SK-N-SH treated with all-trans-retinoic acid at 6 μM for 48 hours (cell line): ENCODE results near the gene UBE2U.

Experiments
- ATAC-seq: fragments of 200-7000 bp; cut with Tn5 transposase; 3 replicates; pipeline ENCODE4 v1.9.1; 2020; ENCODE audit warnings: mild to moderate bottlenecking, moderate library complexity
- ARNTL ChIP-seq: fragments of 450-650 bp; formaldehyde crosslinking; IDR thresholded peaks from 2 replicates; pipeline ENCODE4 v1.5.0; 2020; ENCODE audit warnings: low read depth, mild to moderate bottlenecking, moderate library complexity, borderline replicate concordance
- BACH2 ChIP-seq: fragments of 250-450 bp; sonication (Bioruptor Pico); IDR thresholded peaks from 2 replicates; pipeline ENCODE4 v1.9.0; 2021; ENCODE audit warnings: mild to moderate bottlenecking, borderline replicate concordance
- CSDC2 ChIP-seq: fragments of 250-450 bp; sonication (Bioruptor Pico); IDR thresholded peaks from 2 replicates; pipeline ENCODE4 v1.5.0; 2020; ENCODE audit warnings: mild to moderate bottlenecking, moderate library complexity
- GLIS3 ChIP-seq: fragments of 250-450 bp; sonication (Bioruptor Pico); IDR thresholded peaks from 2 replicates; pipeline ENCODE4 v1.5.0; 2020; ENCODE audit warnings: mild to moderate bottlenecking, moderate library complexity
- ISL1 ChIP-seq: fragments of 250-450 bp; sonication (Bioruptor Pico); IDR thresholded peaks from 2 replicates; pipeline ENCODE4 v2.1.2; 2022; ENCODE audit warnings: mild to moderate bottlenecking, moderate library complexity
- OSR1 ChIP-seq: fragments of 250-450 bp; sonication (Bioruptor Pico); IDR thresholded peaks from 2 replicates; pipeline ENCODE4 v1.8.0; 2022; ENCODE audit warnings: moderate library complexity, mild to moderate bottlenecking, inconsistent platforms
- PPARA ChIP-seq: fragments of 250-450 bp; sonication (Bioruptor Pico); IDR thresholded peaks from 2 replicates; pipeline ENCODE4 v1.5.0; 2020; ENCODE audit warnings: mild to moderate bottlenecking, borderline replicate concordance
- RARB ChIP-seq: fragments of 250-450 bp; sonication (Bioruptor Pico); IDR thresholded peaks from 2 replicates; pipeline ENCODE4 v1.8.0; 2021; ENCODE audit warnings: mild to moderate bottlenecking, moderate library complexity
- SNAI2 ChIP-seq: fragments of 250-450 bp; sonication (Bioruptor Pico); IDR thresholded peaks from 2 replicates; pipeline ENCODE4 v1.5.0; 2020; ENCODE audit warnings: mild to moderate bottlenecking, moderate library complexity
- TCF4 ChIP-seq: fragments of 250-450 bp; sonication (Bioruptor Pico); IDR thresholded peaks from 2 replicates; pipeline ENCODE4 v1.8.0; 2021; ENCODE audit warnings: mild to moderate bottlenecking, moderate library complexity, borderline replicate concordance
- TOX ChIP-seq: fragments of 250-450 bp; sonication (Bioruptor Pico); IDR thresholded peaks from 2 replicates; pipeline ENCODE4 v1.8.0; 2021; ENCODE audit warnings: mild to moderate bottlenecking, moderate library complexity, borderline replicate concordance
- ZC3H10 ChIP-seq: fragments of 250-450 bp; sonication (Bioruptor Pico); IDR thresholded peaks from 2 replicates; pipeline ENCODE4 v1.5.1; 2021; ENCODE audit warnings: mild to moderate bottlenecking, moderate library complexity
- ZFP3 ChIP-seq: fragments of 250-450 bp; sonication (Bioruptor Pico); IDR thresholded peaks from 2 replicates; pipeline ENCODE4 v1.5.0; 2020; ENCODE audit warnings: mild to moderate bottlenecking, moderate library complexity
- ZFP30 ChIP-seq: fragments of 450-650 bp; formaldehyde crosslinking; IDR thresholded peaks from 2 replicates; pipeline ENCODE4 v1.5.0; 2022; ENCODE audit warnings: mild to moderate bottlenecking, moderate library complexity
- ZNF70 ChIP-seq: fragments of 450-650 bp; formaldehyde crosslinking; IDR thresholded peaks from 2 replicates; pipeline ENCODE4 v1.5.0; 2020; ENCODE audit warnings: mild to moderate bottlenecking, moderate library complexity
- ZNF8 ChIP-seq: fragments of 450-650 bp; formaldehyde crosslinking; IDR thresholded peaks from 2 replicates; pipeline ENCODE4 v1.5.0; 2020; ENCODE audit warnings: mild to moderate bottlenecking, moderate library complexity
- TF ChIP-seq, protein P1 (sequence below): fragments of 250-450 bp; sonication (Bioruptor Pico); IDR thresholded peaks from 2 replicates; pipeline ENCODE4 v1.5.0; 2020; ENCODE audit warnings: mild to moderate bottlenecking, moderate library complexity
- TF ChIP-seq, protein P2 (sequence below): fragments of 250-450 bp; sonication (Bioruptor Pico); IDR thresholded peaks from 2 replicates; pipeline ENCODE4 v1.5.1; 2020; ENCODE audit warnings: low read depth, mild to moderate bottlenecking, moderate library complexity
- TF ChIP-seq, protein P3 (sequence below): fragments of 250-450 bp; sonication (Bioruptor Pico); IDR thresholded peaks from 2 replicates; pipeline ENCODE4 v1.8.0; 2021; ENCODE audit warnings: low read depth, mild to moderate bottlenecking, moderate library complexity, borderline replicate concordance
- TF ChIP-seq, protein P4 (sequence below): fragments of 250-450 bp; sonication (Bioruptor Pico); IDR thresholded peaks from 2 replicates; pipeline ENCODE4 v1.5.1; 2021; ENCODE audit warnings: mild to moderate bottlenecking, moderate library complexity
- TF ChIP-seq, protein P5 (sequence below): fragments of 250-450 bp; sonication (Bioruptor Pico); IDR thresholded peaks from 2 replicates; pipeline ENCODE4 v1.8.0; 2020; ENCODE audit warnings: mild to moderate bottlenecking, moderate library complexity, borderline replicate concordance

UBE2U gene

DNA sequence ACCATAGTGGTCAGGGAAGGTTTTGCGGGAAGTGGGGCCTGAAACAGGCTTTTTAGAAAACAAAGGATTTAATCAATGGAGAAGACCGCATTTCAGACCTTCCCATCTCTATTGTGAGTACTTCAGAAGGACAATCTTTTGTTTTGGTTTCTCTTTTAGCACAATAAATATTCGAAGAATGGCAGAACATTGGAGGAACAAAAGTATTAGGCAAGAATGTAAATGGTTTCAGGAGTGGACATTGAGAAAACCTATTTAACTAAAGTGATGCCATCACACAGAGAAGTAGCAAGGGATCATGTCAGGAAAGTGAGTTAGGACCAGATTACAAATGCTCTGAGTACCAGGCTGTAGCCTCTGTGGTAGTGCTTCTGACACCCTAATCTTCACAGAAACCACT lies 26.8 kb upstream of the UBE2U start:
- no peak for ATAC-seq
- TF ChIP-seq ZNF70 (no peak), PPARA (no peak), OSR1 (no peak), GLIS3 (CRISPR knock-in tag) (no peak), ZC3H10 (CRISPR knock-in tag) (no peak), ZNF8 (CRISPR knock-in tag) (no peak)

DNA sequence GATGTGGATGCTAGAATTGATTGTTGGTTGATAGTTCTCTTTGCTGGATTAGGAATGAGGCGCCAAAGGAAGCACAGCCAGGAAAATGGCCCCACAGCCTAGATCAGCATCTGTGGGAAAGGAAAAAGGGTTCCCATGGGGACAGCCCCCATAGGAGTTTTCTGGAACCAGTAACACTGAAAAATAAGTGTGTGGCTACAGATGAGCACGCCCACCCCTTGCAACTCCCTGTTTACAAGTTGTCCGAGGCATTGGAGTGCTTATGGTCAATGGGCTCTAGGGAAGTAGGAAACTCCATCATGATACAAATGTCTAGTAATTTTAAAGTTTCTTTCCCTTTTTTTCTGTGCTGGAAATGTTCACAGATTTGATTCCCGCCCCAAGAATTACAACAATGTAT lies 23.8 kb upstream of the UBE2U start:
- TF ChIP-seq GLIS3 (CRISPR knock-in tag) = no peak
- TF ChIP-seq, protein P1, sequence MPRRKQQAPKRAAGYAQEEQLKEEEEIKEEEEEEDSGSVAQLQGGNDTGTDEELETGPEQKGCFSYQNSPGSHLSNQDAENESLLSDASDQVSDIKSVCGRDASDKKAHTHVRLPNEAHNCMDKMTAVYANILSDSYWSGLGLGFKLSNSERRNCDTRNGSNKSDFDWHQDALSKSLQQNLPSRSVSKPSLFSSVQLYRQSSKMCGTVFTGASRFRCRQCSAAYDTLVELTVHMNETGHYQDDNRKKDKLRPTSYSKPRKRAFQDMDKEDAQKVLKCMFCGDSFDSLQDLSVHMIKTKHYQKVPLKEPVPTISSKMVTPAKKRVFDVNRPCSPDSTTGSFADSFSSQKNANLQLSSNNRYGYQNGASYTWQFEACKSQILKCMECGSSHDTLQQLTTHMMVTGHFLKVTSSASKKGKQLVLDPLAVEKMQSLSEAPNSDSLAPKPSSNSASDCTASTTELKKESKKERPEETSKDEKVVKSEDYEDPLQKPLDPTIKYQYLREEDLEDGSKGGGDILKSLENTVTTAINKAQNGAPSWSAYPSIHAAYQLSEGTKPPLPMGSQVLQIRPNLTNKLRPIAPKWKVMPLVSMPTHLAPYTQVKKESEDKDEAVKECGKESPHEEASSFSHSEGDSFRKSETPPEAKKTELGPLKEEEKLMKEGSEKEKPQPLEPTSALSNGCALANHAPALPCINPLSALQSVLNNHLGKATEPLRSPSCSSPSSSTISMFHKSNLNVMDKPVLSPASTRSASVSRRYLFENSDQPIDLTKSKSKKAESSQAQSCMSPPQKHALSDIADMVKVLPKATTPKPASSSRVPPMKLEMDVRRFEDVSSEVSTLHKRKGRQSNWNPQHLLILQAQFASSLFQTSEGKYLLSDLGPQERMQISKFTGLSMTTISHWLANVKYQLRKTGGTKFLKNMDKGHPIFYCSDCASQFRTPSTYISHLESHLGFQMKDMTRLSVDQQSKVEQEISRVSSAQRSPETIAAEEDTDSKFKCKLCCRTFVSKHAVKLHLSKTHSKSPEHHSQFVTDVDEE (CRISPR knock-in tag) = no peak
- no peak for TF ChIP-seq ZNF8 (CRISPR knock-in tag)
- no peak for TF ChIP-seq TOX
- TF ChIP-seq, protein P2, sequence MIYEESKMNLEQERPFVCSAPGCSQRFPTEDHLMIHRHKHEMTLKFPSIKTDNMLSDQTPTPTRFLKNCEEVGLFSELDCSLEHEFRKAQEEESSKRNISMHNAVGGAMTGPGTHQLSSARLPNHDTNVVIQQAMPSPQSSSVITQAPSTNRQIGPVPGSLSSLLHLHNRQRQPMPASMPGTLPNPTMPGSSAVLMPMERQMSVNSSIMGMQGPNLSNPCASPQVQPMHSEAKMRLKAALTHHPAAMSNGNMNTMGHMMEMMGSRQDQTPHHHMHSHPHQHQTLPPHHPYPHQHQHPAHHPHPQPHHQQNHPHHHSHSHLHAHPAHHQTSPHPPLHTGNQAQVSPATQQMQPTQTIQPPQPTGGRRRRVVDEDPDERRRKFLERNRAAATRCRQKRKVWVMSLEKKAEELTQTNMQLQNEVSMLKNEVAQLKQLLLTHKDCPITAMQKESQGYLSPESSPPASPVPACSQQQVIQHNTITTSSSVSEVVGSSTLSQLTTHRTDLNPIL (CRISPR knock-in tag) = no peak
- no peak for TF ChIP-seq PPARA
- TF ChIP-seq ZNF70 = no peak
- TF ChIP-seq, protein P3, sequence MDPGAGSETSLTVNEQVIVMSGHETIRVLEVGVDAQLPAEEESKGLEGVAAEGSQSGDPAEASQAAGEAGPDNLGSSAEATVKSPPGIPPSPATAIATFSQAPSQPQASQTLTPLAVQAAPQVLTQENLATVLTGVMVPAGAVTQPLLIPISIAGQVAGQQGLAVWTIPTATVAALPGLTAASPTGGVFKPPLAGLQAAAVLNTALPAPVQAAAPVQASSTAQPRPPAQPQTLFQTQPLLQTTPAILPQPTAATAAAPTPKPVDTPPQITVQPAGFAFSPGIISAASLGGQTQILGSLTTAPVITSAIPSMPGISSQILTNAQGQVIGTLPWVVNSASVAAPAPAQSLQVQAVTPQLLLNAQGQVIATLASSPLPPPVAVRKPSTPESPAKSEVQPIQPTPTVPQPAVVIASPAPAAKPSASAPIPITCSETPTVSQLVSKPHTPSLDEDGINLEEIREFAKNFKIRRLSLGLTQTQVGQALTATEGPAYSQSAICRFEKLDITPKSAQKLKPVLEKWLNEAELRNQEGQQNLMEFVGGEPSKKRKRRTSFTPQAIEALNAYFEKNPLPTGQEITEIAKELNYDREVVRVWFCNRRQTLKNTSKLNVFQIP = no peak
- TF ChIP-seq TCF4 = no peak
- no peak for ATAC-seq

DNA sequence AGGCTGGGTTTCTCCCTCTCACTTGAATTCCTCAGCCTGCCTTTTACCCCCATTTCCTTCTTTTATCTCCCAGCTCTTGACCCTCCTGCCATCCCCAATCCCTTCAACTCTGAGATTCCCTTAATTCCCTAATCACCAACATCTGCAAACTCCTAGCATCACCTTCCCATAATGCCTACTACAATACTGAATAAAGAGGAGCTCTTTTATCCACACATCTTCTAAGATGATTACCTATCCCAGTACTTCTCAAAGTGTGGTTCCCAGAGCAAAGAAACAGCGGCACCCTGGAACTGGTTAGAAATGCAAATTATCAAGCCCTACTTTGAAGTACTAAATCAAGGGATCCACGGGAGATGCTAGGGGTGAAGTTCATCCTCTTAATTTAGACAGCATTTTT lies 21.2 kb upstream of the UBE2U start:
- no peak for ATAC-seq
- TF ChIP-seq, protein P4, sequence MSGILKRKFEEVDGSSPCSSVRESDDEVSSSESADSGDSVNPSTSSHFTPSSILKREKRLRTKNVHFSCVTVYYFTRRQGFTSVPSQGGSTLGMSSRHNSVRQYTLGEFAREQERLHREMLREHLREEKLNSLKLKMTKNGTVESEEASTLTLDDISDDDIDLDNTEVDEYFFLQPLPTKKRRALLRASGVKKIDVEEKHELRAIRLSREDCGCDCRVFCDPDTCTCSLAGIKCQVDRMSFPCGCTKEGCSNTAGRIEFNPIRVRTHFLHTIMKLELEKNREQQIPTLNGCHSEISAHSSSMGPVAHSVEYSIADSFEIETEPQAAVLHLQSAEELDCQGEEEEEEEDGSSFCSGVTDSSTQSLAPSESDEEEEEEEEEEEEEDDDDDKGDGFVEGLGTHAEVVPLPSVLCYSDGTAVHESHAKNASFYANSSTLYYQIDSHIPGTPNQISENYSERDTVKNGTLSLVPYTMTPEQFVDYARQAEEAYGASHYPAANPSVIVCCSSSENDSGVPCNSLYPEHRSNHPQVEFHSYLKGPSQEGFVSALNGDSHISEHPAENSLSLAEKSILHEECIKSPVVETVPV (CRISPR knock-in tag) = no peak
- TF ChIP-seq PPARA = no peak
- TF ChIP-seq ZFP30 (CRISPR knock-in tag) = no peak
- no peak for TF ChIP-seq ZFP3 (CRISPR knock-in tag)
- TF ChIP-seq ARNTL (CRISPR knock-in tag) = no peak
- TF ChIP-seq SNAI2 = no peak
- no peak for TF ChIP-seq GLIS3 (CRISPR knock-in tag)
- TF ChIP-seq RARB (CRISPR knock-in tag) = no peak
- TF ChIP-seq, protein P5, sequence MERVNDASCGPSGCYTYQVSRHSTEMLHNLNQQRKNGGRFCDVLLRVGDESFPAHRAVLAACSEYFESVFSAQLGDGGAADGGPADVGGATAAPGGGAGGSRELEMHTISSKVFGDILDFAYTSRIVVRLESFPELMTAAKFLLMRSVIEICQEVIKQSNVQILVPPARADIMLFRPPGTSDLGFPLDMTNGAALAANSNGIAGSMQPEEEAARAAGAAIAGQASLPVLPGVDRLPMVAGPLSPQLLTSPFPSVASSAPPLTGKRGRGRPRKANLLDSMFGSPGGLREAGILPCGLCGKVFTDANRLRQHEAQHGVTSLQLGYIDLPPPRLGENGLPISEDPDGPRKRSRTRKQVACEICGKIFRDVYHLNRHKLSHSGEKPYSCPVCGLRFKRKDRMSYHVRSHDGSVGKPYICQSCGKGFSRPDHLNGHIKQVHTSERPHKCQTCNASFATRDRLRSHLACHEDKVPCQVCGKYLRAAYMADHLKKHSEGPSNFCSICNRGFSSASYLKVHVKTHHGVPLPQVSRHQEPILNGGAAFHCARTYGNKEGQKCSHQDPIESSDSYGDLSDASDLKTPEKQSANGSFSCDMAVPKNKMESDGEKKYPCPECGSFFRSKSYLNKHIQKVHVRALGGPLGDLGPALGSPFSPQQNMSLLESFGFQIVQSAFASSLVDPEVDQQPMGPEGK (CRISPR knock-in tag) = no peak
- TF ChIP-seq, protein P3 = no peak
- TF ChIP-seq BACH2 = no peak
- TF ChIP-seq TCF4 = no peak
- no peak for TF ChIP-seq ISL1 (CRISPR knock-in tag)
- TF ChIP-seq, protein P1 (CRISPR knock-in tag) = no peak
- no peak for TF ChIP-seq TOX
- no peak for TF ChIP-seq OSR1
- TF ChIP-seq, protein P2 (CRISPR knock-in tag) = no peak
- TF ChIP-seq CSDC2 = no peak
